HG03558 (cell line): ENCODE measurements around the gene PLAU.
"Not testable (repeated sequence)": the region's sequence is repeated elsewhere in the genome, so short reads cannot be mapped to it uniquely, and the experiment has no call there.

Experiments
- ATAC-seq: cut with Tn5 transposase; IDR thresholded peaks from one replicate; pipeline ENCODE4 v1.9.1; 2021; ENCODE audit warnings: moderate number of reproducible peaks; ENCODE audit not compliant: unreplicated experiment; ENCODE audit errors: extremely low read depth

Gene PLAU

GRCh38 chr10:73876157-73876556 is 34.8 kb upstream of the PLAU start:
- no peak for ATAC-seq

- no peak for ATAC-seq
Measured at GRCh38 chr10:73876566-73876965, 34.4 kb upstream of the PLAU start.

GRCh38 chr10:73876971-73877370 is 34.0 kb upstream of the PLAU start:
- no peak for ATAC-seq

DNA sequence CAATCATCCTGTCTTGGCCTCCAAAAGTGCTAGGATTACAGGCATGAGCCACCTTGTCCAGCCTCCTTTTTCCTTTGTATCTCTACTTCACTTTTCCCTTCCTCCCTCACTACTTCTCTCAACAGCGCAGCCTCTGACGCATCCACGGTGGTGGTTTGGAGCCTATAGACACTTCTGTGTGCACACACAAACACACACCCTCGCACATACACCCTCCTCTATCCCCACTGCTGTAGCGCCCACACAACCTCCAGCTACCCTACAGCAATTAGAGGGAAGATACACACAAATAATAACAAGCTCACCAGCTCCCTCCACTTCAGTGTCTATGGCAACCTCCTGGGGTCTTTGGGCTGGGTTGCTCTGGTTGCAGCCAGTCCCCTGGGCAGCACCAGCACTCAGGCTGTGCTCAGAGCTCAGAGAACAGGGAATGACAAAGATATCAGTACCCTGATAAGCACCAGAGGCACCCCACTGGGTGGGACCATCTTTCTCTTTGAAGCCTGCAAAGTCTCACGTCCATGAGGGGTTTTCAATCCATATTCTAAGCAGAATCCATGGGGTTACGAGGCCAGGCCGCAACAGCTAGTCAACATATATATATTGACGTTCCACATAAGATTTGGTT is 33.3 kb upstream of the PLAU start:
- no peak for ATAC-seq

GRCh38 chr10:73878365-73878764 is 32.6 kb upstream of the PLAU start:
- no peak for ATAC-seq

GRCh38 chr10:73879296-73880173 is 31.4 kb upstream of the PLAU start:
- ATAC-seq, result no peak

DNA sequence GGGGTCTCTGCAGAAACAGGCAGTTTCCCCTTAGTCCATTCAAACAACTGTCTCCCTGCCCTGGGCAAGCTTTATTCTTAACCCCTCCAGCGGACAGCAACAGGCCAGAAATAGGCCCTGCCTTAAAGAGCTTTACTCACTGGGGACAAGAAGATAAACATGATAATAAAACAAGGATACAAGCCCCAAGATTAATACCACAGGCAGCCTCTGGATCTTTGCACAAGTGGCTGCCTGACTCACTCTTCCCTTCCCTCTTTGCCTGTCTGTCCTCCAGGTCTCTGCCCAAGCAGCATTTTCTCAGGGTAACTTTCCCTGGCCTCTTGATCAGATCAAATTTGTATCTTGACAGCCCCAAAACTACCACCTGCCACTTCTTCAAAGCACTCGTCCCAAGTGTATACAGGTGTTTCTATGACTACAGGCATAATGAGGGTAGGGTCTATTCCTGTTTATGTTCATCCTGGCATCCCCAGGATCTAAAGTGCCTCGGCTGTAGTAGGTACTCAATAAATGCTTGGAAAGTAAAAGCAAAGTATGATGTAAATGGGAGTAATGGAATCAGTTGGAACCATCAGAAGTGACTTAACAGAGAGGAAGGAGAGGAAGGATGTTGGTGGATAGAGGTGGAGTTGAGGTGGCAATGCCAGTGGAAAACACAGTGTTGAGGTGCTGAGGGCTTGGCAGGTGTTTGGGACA is 29.6 kb upstream of the PLAU start:
- no peak for ATAC-seq

DNA sequence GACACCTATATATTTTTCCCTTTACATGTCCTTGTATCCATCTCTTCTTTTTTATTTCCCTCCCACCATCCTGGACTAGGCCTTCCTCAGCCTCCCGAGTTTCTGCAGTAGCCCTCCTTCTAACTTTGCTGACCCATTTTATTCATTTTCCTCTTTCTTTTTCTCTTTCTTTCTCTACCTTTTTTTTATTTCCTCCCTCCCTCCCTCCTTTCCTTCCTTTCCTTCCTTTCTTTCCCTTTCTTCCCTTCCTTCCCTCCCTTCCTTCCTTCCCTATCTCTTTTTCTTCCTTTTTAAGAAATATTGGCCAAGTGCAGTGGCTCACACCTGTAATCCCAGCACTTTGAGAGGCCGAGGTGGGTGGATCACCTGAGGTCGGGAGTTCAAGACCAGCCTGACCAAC is 26.9 kb upstream of the PLAU start:
- no peak for ATAC-seq

GRCh38 chr10:73886085-73886529 is 24.8 kb upstream of the PLAU start:
- no peak for ATAC-seq

- ATAC-seq, result no peak
Measured at GRCh38 chr10:73886661-73887293, 24.2 kb upstream of the PLAU start.

- no peak for ATAC-seq
Measured at GRCh38 chr10:73887294-73888039, 23.5 kb upstream of the PLAU start.

DNA sequence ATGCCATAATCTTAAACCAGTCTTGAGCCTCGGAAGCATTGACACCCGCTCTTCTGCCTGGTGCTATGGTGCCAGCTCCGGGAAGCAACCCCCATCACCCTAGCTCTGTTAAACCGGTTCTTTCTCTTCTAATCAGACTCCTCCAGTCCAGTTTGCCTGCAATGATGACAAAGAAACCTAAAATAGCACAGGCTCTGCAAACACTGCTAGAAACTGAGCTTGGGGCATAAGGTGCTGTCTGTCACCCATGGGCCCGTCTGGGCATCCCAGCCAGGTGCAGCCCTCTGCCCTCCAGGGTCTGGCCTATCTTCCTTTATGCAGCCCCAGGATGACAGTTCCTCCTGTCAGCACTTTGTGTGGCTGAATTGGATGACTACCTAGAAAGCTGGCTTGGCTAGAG is 22.4 kb upstream of the PLAU start:
- ATAC-seq, result no peak

DNA sequence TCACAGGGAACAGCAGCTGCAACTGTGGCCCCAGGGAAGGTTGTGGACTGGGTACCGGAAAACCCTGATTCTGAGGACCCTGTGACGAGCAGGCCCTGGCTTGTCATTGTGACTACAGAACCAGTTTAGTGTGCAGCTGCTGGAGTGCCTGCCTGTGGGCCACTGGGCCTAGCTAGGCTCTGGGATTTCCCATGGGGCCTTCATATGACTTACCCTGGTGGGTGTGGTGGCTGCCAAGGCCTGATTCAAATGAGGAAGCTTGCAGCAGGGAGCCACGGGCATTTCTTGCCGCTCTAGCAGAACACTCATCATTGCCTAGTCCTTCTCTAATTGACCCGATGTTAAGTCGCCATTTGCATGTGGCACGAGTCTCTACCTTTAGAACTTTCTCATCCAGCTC is 21.9 kb upstream of the PLAU start:
- no peak for ATAC-seq

DNA sequence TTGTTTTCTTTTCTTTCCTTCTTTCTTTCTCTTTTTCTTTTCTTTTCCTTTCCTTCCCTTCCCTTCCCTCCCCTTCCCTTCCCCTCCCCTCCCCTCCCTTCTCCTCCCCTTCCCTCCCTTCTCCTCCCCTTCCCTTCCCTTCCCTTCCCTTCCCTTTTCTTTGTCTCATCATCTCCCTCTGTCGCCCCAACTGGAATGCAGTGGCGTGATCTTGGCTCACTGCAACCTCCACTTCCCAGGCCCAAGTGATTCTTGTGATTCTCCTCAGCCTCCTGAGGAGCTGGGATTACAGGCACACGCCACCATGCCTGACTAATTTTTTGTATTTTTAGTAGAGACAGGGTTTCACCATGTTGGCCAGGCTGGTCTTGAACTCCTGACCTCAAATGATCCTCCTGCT is 21.5 kb upstream of the PLAU start:
- ATAC-seq, result not testable (repeated sequence)

- ATAC-seq, result no peak
Measured at GRCh38 chr10:73890261-73890660, 20.7 kb upstream of the PLAU start.

DNA sequence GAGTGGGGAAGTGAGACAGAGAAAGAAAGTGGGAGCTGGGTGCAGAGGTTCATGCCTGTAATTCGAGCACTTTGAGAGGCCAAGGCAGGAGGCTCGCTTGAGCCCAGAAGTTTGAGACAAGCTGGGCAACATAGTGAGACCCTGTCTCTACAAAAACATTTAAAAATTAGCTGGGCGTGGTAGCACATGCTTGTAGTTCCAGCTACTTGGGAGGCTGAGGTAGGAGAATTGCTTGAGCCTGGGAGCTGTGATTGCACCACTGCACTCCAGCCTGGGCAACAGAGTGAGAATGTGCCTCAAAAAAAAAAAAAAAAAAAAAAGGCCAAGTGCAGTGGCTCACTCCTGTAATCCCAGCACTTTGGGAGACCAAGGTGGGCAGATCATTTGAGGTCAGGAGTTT is 20.1 kb upstream of the PLAU start:
- ATAC-seq, result not testable (repeated sequence)

DNA sequence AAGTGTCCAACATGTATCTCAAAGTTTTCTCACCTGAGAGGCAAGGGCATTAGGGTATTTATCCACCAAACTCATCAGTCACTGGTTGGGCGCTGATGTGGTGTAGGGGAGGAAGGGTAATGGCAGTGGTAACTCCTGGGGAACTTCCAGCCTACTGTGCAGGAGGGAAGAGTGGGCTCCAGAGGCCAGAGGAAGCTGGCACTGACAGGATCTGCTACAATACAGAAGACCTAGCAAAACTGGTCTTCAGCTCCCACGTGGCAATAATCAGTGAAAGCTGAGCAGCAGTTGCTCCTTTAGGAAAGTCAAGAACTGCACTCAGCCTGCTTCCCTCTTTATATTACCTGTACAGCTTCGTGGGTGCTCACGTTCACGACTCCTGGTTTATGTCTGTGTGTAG is 19.4 kb upstream of the PLAU start:
- no peak for ATAC-seq

DNA sequence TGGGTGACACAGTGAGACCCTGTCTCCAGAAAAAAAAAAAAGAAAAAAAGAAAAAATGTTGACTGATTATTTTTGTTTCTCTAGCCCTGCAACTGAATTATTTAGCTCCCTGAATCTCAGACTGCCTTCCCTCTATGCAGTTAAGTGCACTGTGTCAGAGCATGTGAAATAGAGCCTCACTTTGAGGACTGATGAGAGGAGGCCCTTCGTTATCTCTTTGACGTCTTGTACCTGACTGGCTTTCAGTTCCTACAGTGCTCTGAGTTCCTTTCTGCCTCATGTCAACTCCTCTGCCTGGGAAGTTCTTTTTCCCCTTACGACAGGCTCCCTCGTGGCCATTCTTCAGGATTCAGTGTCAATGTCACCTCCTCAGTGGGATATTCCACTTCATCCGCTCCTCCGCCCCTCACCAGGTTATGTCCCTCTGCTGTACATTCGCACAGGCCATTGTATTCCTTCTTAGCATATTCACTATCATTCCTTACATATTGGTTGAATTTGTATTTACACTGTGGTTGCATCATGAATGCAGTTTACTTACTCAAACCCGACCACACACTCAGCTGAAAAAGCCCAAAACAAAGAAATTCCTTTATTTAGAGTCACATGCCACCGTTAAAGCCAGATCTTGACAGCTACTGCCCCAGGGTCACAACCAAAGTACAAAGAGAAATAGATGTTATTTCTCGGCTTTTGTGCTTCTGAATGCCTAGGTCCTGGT is 18.5 kb upstream of the PLAU start:
- no peak for ATAC-seq

- no peak for ATAC-seq
Measured at GRCh38 chr10:73893426-73893825, 17.5 kb upstream of the PLAU start.
